NB4 (cell line): Measurements from ENCODE around the gene RASGRP3.

ENCODE experiments used
- DNase-seq: peaks from one replicate; pipeline ENCODE4 v3.0.0; 2010; ENCODE audit warnings: low read depth
- H3K4me3 ChIP-seq: one replicate; pipeline ENCODE4 v1.5.1; 2011; ENCODE audit warnings: mild to moderate bottlenecking, low read depth, low read length, moderate library complexity
- MYC ChIP-seq: IDR thresholded peaks from 2 replicates; pipeline ENCODE4 v1.6.1; 2011; ENCODE audit warnings: low read depth, low read length
- POLR2A ChIP-seq: IDR thresholded peaks from 2 replicates; pipeline ENCODE4 v1.6.1; 2011; ENCODE audit warnings: mild to moderate bottlenecking; ENCODE audit not compliant: insufficient read length; ENCODE audit errors: extremely low read depth
- TF ChIP-seq, protein P1 (sequence below): IDR thresholded peaks from 2 replicates; pipeline ENCODE4 v1.6.1; 2011; ENCODE audit warnings: low read depth, low read length
- TF ChIP-seq, protein P2 (sequence below): IDR thresholded peaks from one replicate; pipeline ENCODE4 v1.5.1; 2012; ENCODE audit warnings: low read depth, low read length

Gene RASGRP3

DNA sequence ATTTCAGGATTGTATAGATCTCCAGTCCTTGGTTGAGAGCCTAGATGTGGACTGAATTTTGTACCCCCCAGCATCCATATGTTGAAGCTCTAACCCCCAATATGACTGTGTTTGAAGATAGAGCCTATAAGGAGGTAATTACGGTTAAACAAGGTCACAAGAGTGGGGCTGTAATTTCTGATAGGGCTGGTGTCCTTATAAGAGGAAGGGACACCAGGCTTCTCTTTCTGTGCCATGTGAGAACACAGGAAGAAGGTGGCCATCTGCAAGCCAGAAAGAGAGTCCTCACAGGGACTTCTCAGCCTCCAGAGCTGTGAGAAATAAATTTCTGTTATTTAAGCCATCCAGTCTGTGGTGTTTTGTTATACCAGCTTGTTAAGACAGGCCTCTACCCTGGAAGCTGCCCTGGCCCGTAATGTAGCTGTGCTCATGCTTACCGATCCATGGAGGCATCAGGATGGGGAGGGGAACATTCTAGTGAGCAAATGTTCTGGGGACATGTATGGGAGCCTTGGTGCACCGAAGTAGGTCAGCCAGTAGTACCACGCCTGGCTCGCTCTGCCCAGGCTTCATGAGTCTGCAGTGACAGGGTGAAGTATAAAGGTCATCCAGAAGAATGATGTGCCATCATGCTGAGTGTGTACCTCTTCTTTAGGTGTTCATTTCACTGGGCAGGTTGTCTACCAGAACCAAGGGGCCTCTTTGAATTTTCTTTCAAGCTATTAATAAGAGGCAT, 16.1 kb downstream of the RASGRP3 start:
- H3K4me3 ChIP-seq, result no peak overlapping the region
- TF ChIP-seq POLR2A (no peak), MYC (no peak)
- TF ChIP-seq, protein P1, sequence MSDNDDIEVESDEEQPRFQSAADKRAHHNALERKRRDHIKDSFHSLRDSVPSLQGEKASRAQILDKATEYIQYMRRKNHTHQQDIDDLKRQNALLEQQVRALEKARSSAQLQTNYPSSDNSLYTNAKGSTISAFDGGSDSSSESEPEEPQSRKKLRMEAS, result no peak
- TF ChIP-seq, protein P2, sequence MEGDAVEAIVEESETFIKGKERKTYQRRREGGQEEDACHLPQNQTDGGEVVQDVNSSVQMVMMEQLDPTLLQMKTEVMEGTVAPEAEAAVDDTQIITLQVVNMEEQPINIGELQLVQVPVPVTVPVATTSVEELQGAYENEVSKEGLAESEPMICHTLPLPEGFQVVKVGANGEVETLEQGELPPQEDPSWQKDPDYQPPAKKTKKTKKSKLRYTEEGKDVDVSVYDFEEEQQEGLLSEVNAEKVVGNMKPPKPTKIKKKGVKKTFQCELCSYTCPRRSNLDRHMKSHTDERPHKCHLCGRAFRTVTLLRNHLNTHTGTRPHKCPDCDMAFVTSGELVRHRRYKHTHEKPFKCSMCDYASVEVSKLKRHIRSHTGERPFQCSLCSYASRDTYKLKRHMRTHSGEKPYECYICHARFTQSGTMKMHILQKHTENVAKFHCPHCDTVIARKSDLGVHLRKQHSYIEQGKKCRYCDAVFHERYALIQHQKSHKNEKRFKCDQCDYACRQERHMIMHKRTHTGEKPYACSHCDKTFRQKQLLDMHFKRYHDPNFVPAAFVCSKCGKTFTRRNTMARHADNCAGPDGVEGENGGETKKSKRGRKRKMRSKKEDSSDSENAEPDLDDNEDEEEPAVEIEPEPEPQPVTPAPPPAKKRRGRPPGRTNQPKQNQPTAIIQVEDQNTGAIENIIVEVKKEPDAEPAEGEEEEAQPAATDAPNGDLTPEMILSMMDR, result no peak
- no peak for DNase-seq

DNA sequence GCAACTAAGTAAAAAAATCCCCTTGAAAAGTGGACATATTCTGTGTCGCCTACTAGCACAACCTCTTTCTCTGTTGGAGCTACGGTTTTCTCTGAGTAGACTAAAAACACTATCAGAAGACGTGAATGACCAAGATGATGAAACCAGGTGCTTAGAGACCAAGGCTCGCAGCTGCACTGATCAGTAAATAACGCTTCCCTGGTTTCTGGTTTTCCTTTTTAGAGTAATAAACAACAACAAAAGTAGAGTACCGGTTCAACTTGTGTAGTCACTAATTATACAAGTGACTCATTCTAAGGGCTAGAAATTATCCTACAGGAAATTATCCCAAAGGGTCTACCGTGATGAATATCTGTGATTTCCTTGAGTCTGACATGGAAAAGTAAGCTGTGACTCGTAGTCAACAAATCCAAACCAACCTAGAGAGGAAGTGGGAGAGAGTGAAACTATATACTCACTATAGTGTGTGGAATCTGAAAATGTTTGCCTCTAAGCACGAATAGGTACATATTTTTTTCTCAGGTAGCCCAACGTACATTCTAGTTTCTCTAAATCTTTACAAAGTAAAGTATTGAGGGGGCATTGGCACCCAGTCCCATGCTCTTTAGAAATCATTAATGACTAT, 17.8 kb downstream of the RASGRP3 start:
- DNase-seq, result no peak
- no peak overlapping the region for H3K4me3 ChIP-seq
- TF ChIP-seq, protein P1, result no peak
- TF ChIP-seq, protein P2, result no peak

DNA sequence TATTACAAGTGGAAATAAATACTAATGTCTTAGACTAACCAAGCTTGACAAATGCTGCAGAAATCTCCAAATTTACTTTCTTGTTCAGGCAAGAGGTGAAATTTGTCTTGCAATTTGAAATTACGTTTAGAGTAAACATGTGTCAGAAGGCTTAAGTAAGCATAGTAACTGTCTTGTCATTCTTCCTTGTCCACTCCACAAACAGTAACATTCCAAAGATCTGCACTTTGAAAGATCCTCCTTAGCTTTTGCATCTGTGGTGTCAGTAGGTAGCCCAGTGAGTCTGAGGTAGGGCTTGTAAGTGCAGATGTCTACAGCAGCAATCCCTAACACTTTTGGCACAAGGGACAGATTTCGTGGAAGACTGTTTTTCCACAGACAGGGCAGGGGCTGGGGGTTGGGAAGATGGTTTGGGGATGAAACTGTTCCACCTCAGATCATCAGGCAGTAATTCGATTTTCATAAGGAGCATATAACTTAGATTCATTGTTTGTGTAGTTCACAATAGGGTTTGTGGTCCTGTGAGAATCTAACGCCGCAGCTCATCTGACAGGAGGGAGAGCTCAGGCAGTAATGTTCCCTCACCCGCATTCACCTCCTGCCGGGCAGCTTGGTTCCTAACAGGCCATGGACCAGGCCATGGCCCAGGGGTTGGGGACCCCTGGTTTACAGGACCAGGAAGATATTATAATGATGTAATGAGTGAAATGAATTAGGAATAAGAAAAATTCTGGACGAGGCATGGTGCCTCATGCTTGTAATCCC, 18.6 kb downstream of the RASGRP3 start:
- TF ChIP-seq POLR2A, result no peak
- no peak for TF ChIP-seq MYC
- no peak overlapping the region for H3K4me3 ChIP-seq
- no peak for DNase-seq

DNA sequence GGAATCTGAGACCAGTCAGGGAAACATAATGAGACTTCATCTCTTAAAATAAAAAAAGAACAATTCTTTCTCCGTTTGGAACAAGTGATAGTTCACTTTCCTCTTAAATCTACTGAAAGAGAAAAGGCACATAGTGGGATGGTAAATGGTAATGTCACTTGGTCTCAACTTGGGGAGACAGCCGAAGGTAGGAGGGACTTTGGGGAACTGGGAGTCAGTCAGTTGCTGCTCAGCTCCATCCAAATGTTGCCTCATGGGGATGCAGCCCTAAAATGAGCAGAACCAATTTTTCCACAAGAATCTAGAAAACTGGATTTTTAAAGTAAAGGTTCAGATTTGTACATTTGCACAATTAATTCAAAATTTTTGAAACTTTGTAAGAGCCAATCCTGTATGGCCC, 19.2 kb downstream of the RASGRP3 start:
- DNase-seq, result no peak
- H3K4me3 ChIP-seq, result no peak overlapping the region
- TF ChIP-seq MYC (no peak), POLR2A (no peak)
- TF ChIP-seq, protein P1, result no peak
- TF ChIP-seq, protein P2, result no peak

DNA sequence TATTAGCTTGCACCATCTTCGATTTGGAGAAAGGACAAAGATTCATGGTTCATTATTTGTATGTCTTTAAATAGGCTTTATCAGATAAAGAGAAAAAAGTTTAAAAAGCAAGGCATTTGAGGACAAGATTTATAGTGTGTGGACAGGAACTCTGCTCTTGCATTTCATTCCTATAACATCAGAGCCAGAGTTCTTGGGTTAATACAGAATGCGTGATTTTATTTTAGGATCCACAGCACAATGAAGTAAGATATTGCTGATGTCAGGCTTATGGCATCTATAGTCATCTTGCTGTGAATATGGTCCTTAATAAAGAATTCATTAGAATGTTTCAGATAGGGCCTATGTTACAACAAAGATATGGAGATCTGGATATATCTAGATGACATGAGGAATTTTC, 19.7 kb downstream of the RASGRP3 start:
- no peak overlapping the region for H3K4me3 ChIP-seq
- DNase-seq, result no peak
- TF ChIP-seq, protein P2, result no peak
- TF ChIP-seq MYC, result no peak

DNA sequence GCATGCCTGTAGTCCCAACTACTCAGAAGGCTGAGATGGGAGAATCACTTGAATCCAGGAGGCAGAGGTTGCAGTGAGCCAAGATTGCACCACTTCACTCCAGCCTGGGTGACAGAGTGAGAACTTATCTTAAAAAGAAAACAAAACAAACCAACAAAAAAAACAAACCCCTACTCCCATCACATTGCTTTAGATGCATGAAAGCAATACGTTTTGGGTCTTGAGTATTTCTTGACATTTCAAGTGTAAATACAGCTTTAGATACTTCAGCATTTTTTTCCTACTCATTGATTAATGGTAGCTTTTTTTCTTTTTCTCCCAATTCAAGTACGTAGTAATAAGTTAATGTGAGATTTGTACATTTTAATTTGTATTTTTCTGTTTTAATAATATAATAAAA, 20.3 kb downstream of the RASGRP3 start:
- no peak for TF ChIP-seq POLR2A
- TF ChIP-seq, protein P2, result no peak
- TF ChIP-seq MYC, result no peak
- TF ChIP-seq, protein P1, result no peak
- no peak overlapping the region for H3K4me3 ChIP-seq
- peak; percentile 28 for DNase-seq
